Suprapubic skin (tissue), 4 donors: ENCODE data around the gene GRIN2D.

Experiments used
- POLR2A ChIP-seq, 2 donors: fragments of 450-650 bp; IDR thresholded peaks; one replicate each; pipeline ENCODE4 v1.6.1; 2017; ENCODE audit warnings: antibody characterized with exemption in 2 of 2, mild to moderate bottlenecking in 2 of 2, moderate library complexity in 2 of 2
- POLR2AphosphoS5 ChIP-seq, 3 donors: sonication (generic); formaldehyde crosslinking; IDR thresholded peaks; one replicate each; pipeline ENCODE4 v1.6.1; 2017; ENCODE audit warnings: antibody characterized with exemption in 3 of 3
- TF ChIP-seq, protein P1 (sequence below), 2 donors: fragments of 200-600 bp in 1 of 2; fragments of 450-650 bp in 1 of 2; sonication (generic) in 1 of 2; IDR thresholded peaks; one replicate each; pipeline ENCODE4 v1.5.1; 2016 to 2019; ENCODE audit warnings: antibody characterized with exemption in 2 of 2, mild to moderate bottlenecking in 1 of 2, moderate library complexity in 1 of 2

DNA sequence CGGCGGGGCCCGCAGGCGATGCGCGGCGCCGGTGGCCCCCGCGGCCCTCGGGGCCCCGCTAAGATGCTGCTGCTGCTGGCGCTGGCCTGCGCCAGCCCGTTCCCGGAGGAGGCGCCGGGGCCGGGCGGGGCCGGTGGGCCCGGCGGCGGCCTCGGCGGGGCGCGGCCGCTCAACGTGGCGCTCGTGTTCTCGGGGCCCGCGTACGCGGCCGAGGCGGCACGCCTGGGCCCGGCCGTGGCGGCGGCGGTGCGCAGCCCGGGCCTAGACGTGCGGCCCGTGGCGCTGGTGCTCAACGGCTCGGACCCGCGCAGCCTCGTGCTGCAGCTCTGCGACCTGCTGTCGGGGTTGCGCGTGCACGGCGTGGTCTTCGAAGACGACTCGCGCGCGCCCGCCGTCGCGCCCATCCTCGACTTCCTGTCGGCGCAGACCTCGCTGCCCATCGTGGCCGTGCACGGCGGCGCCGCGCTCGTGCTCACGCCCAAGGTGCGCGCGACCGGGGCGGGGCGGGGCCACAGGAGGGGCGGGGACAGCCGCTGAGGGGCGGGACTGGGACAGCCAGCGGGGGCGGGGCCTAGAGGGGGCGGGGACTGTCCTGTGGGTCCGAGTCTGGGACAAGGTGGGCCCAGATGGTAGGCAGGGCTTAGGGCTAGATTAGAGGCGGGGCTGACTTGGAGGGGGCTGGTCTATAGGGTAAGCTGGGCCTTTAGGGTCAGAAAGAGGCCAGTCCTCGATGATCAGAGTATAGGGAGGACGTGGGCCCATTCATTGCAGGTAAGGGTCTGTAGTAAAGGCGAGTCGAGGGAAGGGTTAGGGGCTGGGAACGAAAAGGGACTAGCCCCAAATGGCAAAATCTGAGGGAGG is 5.1 kb downstream of the GRIN2D start:
- TF ChIP-seq, protein P1, sequence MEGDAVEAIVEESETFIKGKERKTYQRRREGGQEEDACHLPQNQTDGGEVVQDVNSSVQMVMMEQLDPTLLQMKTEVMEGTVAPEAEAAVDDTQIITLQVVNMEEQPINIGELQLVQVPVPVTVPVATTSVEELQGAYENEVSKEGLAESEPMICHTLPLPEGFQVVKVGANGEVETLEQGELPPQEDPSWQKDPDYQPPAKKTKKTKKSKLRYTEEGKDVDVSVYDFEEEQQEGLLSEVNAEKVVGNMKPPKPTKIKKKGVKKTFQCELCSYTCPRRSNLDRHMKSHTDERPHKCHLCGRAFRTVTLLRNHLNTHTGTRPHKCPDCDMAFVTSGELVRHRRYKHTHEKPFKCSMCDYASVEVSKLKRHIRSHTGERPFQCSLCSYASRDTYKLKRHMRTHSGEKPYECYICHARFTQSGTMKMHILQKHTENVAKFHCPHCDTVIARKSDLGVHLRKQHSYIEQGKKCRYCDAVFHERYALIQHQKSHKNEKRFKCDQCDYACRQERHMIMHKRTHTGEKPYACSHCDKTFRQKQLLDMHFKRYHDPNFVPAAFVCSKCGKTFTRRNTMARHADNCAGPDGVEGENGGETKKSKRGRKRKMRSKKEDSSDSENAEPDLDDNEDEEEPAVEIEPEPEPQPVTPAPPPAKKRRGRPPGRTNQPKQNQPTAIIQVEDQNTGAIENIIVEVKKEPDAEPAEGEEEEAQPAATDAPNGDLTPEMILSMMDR (IDR thresholded peaks at IDR 0.05), result no peak
- TF ChIP-seq POLR2A (IDR thresholded peaks at IDR 0.05) (no peak), POLR2AphosphoS5 (IDR thresholded peaks at IDR 0.05) (no peak)
